ENCODE results near the gene C1orf226.

C1orf226 gene

GRCh38 chr1:162365284-162366020 is 16.1 kb upstream of the C1orf226 start:
- DNase-seq (ENCODE audit: low read depth in 2 of 2) = no peak

GRCh38 chr1:162366149-162366548 is 15.4 kb upstream of the C1orf226 start:
- DNase-seq (ENCODE audit: low read depth in 2 of 2) = no peak

GRCh38 chr1:162366671-162367070 is 14.9 kb upstream of the C1orf226 start:
- DNase-seq (ENCODE audit: low read depth in 2 of 2) = no peak

DNA sequence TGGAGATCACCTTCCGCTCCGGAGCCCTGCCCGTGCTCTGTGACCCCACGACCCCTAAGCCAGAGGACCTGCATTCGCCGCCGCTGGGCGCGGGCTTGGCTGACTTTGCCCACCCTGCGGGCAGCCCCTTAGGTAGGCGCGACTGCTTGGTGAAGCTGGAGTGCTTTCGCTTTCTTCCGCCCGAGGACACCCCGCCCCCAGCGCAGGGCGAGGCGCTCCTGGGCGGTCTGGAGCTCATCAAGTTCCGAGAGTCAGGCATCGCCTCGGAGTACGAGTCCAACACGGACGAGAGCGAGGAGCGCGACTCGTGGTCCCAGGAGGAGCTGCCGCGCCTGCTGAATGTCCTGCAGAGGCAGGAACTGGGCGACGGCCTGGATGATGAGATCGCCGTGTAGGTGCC is 14.5 kb upstream of the C1orf226 start:
- no peak for DNase-seq (ENCODE audit: low read depth in 2 of 2)

DNA sequence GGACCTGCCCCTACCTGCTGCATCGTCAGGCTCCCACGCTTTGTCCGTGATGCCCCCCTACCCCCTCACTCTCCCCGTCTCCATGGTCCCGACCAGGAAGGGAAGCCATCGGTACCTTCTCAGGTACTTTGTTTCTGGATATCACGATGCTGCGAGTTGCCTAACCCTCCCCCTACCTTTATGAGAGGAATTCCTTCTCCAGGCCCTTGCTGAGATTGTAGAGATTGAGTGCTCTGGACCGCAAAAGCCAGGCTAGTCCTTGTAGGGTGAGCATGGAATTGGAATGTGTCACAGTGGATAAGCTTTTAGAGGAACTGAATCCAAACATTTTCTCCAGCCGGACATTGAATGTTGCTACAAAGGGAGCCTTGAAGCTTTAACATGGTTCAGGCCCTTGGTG is 13.8 kb upstream of the C1orf226 start:
- no peak for DNase-seq (ENCODE audit: low read depth in 2 of 2)

DNA sequence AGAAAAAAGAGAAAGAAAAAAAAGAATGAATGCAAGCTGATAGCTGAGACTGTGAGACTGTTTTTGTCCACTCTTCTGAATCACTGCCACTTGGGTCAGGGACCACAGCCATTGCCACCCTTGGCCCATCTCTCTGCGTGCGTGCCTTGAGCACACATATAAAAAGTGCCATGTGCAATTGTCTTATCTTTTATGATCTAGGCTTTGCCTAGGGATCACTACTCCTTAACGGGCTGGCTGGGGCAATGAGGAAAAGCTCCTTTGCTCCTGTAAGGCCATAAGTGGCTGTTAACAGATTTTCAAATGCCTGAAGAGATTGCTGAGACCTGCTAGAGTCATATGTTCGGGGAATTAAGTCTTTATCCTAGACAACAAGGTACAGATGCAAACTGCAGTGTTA is 13.1 kb upstream of the C1orf226 start:
- DNase-seq (ENCODE audit: low read depth in 2 of 2) = no peak

- no peak for DNase-seq (ENCODE audit: low read depth in 2 of 2)
Measured at GRCh38 chr1:162369571-162369970, 12.0 kb upstream of the C1orf226 start.

- DNase-seq (ENCODE audit: low read depth in 2 of 2) = no peak
Measured at GRCh38 chr1:162370161-162370560, 11.4 kb upstream of the C1orf226 start.

DNA sequence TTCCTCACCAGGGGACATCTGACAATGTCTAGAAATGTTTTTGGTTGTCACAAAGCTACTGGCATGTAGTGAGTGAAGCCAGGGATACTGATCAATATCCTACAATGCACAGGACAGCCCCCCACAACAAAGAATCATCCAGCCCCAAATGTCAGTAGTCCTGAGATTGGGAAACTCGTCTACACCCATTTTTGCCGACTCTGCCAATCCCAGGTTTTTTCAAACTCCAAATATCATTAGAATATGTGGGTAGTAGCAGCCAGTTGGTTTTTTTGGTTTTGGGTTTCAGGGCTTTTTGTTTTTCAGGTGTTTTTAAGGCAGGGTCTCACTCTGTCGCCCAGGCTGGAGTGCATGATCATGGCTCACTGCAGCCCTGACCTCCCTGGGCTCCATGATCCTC is 10.8 kb upstream of the C1orf226 start:
- no peak for DNase-seq (ENCODE audit: low read depth in 2 of 2)

DNA sequence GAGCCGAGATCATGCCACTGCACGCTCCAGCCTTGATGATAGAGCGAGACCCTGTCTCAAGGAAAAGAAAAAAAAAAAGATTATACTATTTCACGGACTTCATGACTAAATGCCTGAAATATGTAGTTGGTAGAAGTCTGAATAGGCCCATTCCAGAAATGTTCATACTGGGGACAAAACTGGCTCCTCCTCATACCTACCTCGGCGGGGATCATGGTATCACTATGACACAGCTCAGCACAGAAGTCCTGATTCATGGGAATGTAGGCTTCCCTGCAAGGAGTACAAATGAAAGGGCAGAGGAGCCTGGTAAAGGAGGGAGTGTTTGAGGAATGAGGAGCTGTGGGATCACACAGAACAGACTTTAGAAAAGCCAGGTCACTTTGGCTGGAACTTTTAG is 9.9 kb upstream of the C1orf226 start:
- DNase-seq (ENCODE audit: low read depth in 2 of 2) = no peak

DNA sequence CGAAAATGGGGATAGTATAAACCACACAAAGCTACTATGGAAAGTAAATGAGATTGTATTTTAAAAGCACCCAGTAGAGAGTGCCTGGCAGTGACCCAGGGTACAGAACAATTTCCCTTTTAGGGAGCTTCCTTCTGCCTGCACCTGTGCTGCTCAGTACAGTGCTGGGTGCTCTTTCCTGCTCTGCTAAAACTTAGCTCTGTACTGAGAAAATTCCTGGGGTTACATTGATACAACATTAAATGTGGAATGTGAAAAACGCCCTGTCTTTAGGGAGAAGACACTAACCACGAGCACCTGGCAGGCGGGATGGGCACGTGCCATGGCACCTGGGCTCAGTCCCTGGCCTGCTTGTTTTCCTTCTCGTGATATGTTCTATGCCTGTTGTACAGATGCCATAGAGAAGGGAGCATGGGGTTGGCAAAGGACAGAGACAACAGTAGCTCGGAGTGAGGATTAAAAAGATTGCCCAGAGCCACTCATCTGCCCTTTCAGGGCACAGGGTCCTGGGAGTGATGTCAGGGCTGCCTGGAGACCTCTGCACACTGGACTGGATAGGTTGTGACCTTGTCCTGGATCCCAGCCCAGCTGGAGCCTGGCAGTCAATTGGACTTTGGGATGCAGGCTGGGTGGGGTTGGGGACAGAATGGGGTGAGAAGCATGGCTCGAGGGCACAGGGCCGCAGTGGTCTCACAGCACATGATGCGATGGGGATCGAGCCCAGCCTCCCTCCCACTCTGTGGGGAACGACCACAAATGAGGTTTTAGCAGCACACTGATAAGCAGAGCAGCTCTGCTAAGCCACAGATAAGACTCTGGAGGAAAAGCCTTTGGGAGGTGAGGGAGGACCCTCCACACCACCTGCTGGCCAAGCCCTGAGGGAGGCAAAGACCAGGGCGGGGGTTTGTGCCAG is 9.1 kb upstream of the C1orf226 start:
- DNase-seq (ENCODE audit: low read depth in 2 of 2) = no peak

DNA sequence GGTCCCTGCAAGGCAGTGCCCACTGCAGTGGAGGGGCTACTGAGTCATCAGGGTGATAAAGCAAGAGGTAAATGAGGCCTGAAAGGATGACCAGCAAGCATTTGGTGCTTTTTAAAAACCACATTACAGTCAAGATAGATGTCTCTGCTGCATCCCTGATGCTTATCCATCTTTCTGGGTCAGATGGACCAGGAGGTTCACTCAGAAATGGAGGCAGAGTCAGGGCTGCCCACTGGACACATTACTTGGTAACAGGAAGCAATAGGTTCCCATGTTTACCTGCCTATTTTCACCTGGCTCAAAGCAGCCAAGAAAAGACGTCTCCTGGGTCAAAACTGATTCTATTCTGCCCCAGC is 8.5 kb upstream of the C1orf226 start:
- DNase-seq (ENCODE audit: low read depth in 2 of 2) = no peak

- no peak for DNase-seq (ENCODE audit: low read depth in 2 of 2)
Measured at GRCh38 chr1:162373541-162374260, 7.8 kb upstream of the C1orf226 start.

GRCh38 chr1:162374406-162374805 is 7.1 kb upstream of the C1orf226 start:
- DNase-seq (ENCODE audit: low read depth in 2 of 2) = no peak

DNA sequence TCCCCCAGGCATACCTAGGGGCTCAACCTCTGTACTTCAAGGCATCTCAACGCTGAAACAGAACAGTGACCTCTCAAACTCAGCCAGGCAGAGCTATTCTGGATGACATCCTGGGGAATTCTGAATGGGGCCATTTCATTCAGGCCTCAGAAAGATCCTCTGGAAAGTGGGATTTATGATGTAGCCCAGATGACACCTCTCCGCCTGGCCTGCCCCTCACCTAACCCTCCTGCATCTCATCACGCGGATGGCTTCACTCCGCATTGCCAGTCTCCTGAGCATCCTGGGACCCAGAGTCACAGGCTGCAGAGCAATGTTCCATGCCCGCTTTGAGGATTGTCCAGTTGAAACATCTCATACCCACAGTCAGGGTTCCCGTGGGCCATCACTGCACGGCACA is 6.1 kb upstream of the C1orf226 start:
- no peak for DNase-seq (ENCODE audit: low read depth in 2 of 2)

DNA sequence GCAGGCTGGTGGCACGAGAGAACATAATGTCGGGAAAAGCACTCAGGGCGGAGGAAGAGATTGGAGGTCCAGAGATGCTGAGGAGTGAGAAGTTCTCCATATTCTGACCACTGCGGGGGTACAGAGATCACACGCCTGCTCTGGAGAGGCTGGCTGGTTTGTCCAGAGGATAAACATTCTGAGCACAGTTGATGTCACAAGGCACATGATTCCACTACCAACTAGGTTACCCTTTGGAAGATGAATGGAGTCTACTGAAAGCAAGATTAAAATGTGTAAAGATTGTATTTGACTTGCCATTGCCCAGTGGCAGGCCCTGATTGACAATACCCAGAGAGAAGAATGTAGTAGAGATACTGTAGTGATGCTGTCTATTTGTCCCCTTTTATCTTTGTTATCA is 4.8 kb upstream of the C1orf226 start, which contains the start of gene SPATA46:
TSS of gene SPATA46 (minus strand) at position 164 of the 400 bp plus-strand sequence. CDS start at position 100, 64 bp downstream.
- no peak for DNase-seq (ENCODE audit: low read depth in 2 of 2)

DNA sequence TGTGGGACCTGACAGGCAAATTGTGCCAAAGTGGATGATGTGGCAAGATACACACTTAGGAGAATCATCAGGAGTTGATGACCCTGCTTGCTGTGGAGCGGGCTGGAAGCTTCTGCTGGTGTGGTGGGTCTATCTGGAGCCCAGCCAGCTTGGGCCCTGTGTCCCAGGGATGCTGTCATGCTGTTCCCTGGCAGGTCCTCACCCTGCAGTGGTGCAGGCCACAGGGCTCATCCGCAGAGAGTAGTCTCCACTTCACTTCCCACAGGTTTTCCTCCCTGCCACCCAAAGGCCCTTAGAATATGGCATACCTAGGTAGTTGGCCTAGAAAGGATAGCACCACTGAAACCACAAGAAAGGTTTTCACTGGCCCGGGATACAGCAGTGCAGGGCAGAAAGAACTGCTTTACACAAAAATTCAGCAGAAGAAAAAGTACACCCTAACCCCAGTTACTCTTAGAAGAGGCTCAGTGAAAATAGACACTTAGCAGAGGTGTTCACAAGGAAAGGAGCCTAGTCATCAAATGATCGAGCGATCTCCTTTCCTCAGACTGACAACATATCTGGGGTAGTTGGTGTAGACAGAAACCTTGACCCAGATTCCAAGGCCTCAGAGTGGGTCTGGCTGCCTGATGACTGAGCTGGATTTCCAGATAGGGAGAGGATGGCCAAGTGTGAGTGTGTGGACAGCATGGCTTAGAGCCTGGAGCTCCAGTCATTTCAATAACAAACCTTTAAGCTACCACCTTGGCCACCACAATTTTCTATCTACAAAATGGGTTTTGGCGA is 1.3 kb upstream of the C1orf226 start:
- DNase-seq (ENCODE audit: low read depth in 2 of 2) = no peak

- no peak for DNase-seq (ENCODE audit: low read depth in 2 of 2)
Measured at GRCh38 chr1:162381941-162382750, 618 bp downstream of the C1orf226 start.

- DNase-seq (ENCODE audit: low read depth in 2 of 2) = no peak
Measured at GRCh38 chr1:162383091-162383490, 1.6 kb downstream of the C1orf226 start.

- DNase-seq (ENCODE audit: low read depth in 2 of 2) = no peak
Measured at GRCh38 chr1:162383516-162383915, 2.0 kb downstream of the C1orf226 start.

DNA sequence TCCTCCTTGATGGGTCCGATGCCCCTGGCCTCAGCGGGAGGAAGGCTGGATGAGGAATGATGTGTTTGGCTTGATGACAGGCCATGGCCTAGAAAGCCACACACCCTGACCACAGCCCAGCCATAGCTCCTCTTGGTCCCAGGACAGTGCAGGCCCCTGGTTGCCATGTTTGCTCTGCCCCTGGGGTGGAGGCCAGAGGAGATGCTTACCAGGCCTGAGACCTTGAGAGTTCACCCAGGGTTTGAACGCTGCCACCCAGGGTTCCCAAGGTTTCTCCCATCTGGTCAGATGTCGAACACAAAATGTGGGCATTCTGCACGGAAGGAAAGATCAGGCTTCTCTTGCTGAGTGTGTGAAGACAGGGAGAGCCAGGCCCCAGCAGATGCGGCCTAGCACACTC is 2.6 kb downstream of the C1orf226 start:
- no peak for DNase-seq (ENCODE audit: low read depth in 2 of 2)
